GM18508 (cell line): Measurements from ENCODE around the gene SPTSSB.
A peak's percentile ranks its signal among the peaks of the same experiment; 100 is the strongest.

ENCODE experiments used
- ATAC-seq: cut with Tn5 transposase; IDR thresholded peaks from one replicate; pipeline ENCODE4 v1.9.1; 2021; ENCODE audit warnings: moderate number of reproducible peaks; ENCODE audit not compliant: insufficient read depth, unreplicated experiment

SPTSSB gene

DNA sequence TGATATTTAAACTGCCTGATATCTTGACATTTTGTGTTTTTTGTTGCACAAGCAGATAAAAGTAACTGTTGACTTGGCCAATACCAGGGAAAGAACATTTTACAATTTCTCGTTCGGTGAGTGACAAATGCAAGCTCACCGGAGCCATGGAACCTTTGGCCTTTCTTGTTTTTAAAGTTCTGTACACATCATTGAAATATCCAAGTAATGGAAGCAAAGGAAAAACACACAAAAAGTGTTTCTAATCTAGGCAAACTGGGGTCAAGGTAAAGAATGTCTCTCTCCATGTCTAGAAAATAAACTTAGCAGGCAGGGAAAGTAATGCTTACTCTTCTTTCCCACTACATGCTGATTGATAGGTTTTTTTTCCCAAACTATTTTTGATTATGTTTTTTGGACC, 27.8 kb downstream of the SPTSSB start:
- ATAC-seq: no peak

GRCh38 chr3:161342629-161343028, 28.7 kb downstream of the SPTSSB start:
- no peak for ATAC-seq

DNA sequence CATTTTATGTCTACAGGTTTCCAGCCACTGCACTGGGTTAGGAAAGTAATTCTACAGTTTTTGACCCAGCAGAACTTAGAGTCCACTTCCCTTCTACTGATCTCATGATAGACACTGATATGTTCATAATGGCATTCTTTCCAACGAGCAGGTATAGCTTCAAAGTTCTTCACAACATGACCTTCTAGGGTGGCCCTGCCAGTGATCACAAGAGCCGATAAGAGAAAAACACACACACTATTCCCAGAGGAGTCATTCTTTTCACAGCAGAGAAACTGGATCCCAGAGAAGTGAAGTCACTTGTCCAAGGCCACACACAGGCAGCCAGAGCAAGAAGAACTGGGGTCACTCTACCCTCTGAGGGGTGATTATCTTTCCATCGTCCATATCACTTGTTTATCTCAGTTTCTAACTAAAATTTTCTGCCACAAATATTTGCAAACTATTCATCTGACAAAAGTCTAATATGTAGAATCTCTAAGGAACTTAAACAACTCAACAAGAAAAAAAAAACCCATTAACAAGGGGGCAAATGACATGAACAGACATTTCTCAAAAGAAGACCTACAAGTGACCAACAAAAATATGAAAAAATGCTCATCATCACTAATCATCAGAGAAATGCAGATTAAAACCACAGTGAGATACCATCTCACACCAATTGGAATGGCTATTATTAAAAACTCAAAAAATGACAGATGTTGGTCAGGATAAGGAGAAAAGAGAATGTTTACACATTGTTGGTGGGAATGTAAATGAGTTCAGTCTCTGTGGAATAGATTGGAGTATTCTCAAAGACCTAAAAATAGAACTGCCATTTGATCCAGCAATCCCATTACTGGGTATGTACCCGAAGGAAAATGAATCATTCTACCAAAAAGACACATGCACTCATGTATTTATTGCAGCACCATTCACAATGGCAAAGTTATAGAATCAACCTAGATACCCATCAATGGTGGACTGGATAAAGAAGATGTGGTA, 31.5 kb downstream of the SPTSSB start:
- no peak for ATAC-seq

DNA sequence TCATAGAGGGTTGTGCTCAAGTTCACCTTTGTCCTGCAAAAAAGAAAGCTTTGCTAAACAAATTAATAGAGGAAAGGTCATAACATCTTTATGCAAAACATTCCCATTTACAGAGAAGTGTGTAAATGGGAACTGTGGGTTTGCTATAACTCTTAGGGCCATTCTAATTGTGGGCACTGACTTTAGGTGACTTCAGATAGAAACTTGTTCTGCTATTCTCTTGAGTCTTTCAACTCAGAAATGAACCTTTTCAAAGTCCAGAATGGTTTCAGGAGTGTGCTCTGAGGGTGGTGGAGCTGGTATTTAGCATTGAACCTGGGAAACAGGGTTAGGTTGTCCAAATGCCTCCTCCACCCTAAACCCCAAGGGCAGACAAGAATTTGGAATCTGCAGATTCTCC, 34.0 kb downstream of the SPTSSB start:
- no peak for ATAC-seq

DNA sequence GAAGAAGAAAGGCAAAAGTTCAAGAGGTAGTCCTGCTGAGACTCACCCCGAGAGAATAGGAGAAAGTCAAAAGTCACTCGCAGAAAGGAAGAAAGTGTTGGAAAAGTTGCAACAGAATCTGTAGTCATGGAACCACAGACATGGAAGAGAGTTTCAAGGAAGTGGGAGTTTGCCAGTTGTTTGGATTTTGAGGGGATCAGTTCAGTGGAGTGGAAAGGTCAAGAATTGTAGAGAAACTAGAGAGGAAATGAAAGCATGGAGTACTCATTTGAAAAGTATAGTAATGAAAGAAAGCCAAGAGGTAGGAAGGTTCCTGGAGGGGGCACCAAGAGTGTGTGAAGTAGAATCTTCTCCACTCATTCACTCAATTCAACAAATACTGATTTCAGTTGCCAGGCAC, 34.7 kb downstream of the SPTSSB start:
- ATAC-seq: peak; percentile 52

GRCh38 chr3:161333696-161334095, 37.6 kb downstream of the SPTSSB start:
- no peak for ATAC-seq

GRCh38 chr3:161332792-161333191, 38.5 kb downstream of the SPTSSB start:
- ATAC-seq: no peak

DNA sequence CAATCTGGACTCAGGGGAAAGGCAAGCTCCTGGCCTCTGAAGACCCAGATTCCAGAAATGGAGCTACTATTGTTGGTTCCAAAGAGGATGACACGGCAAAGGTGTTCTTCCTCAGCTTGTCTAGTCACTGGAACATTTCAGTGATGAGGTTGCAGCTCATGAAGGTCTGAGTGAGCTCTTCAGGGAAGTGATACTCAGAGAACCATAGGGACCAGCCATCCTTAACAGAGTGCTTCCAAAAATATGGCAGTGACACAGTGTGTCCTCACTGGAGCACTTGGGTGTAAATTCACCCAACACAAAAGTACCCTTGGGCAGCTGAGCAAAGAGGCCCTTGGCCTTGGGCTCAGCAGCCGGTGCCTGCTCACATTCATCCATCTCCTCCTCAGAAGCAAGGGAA, 46.3 kb downstream of the SPTSSB start:
- no peak for ATAC-seq

DNA sequence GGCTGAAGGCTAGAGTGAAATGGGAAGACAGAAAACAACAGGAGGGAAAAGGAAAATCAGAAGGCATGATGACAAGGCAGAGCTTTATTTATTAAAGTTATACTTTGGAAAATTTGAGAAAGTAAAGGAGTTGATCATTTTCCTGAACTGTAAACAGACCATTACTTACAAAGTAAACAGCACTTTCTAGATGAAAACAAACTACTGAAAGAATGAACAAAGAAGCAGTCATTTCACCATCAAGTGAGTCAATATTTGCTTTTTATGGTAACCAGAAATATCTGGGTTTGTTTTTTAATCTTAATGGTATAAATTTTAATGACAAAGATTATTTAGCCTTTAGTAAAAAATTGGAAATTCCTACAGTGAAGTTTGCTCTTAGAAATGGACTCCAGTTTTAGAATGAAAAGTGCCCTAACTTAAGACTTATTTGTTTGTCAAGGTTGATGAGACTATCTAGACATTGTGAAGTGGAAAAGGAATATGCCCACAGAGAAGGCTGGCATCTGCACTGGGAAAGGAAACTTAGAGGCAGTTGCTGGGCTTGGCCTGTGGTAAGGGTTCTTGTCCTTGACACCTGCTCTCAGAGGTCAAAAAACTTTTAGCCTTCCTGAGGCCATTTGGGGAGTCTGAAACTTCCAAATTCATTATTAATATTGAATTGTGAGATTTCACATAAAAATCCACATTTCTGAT, 47.2 kb downstream of the SPTSSB start:
- ATAC-seq: no peak

- no peak for ATAC-seq
Measured at GRCh38 chr3:161322781-161323568, 48.3 kb downstream of the SPTSSB start.

- no peak for ATAC-seq
Measured at GRCh38 chr3:161320837-161321236, 50.5 kb downstream of the SPTSSB start.

- no peak for ATAC-seq
Measured at GRCh38 chr3:161319867-161320266, 51.5 kb downstream of the SPTSSB start.

- no peak for ATAC-seq
Measured at GRCh38 chr3:161317077-161317476, 54.2 kb downstream of the SPTSSB start.

DNA sequence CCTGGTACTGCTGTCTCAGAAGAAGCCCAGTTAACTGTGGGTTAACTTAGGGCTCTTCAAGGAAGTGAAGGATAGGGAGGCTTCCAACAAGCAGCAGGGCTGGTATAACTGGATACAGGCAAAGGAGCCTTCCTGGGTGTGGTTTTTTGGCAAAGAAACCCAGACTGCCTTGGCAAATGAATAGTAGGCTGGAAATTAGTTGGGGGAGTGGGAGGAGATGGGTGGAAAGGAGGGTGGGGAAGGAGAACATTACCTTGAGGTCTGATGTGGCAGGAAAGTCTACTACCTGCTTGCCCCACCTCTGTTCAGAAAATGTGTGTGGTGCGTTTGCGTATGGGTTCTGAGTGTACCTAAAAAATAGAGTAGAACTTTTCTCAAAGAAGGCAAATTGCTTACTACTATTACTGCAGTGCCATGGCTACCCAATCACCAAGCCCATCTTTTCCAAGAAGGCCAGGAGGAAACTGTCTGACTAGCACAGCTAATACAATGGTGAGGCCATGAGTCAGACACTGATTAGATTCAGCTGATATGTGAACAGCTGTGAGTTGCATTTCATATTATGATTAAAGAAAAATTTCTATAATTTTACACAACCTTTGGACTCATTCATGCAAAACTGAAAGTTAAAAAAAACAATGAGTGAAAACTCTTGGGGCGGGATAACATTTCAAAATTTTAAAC, 55.2 kb downstream of the SPTSSB start:
- ATAC-seq: no peak

- no peak for ATAC-seq
Measured at GRCh38 chr3:161314836-161315395, 56.4 kb downstream of the SPTSSB start.

- ATAC-seq: peak; percentile 82
Measured at GRCh38 chr3:161310649-161311423, 60.5 kb downstream of the SPTSSB start.

- ATAC-seq: no peak
Measured at GRCh38 chr3:161305095-161305991, 66.0 kb downstream of the SPTSSB start.

GRCh38 chr3:161296814-161297213, 74.5 kb downstream of the SPTSSB start:
- no peak for ATAC-seq
